HG02610 (cell line): ENCODE results near the gene PANK1.
"Not testable (repeated sequence)": the region's sequence is repeated elsewhere in the genome, so short reads cannot be mapped to it uniquely, and the experiment has no call there.

ENCODE experiments used
- ATAC-seq: cut with Tn5 transposase; IDR thresholded peaks from one replicate; pipeline ENCODE4 v1.9.1; 2021; ENCODE audit warnings: mild to moderate bottlenecking, moderate library complexity; ENCODE audit not compliant: unreplicated experiment

PANK1 gene

GRCh38 chr10:89622151-89622550 is 22.9 kb downstream of the PANK1 start:
- no peak for ATAC-seq

- ATAC-seq: no peak
Measured at GRCh38 chr10:89621438-89621837, 23.6 kb downstream of the PANK1 start.

DNA sequence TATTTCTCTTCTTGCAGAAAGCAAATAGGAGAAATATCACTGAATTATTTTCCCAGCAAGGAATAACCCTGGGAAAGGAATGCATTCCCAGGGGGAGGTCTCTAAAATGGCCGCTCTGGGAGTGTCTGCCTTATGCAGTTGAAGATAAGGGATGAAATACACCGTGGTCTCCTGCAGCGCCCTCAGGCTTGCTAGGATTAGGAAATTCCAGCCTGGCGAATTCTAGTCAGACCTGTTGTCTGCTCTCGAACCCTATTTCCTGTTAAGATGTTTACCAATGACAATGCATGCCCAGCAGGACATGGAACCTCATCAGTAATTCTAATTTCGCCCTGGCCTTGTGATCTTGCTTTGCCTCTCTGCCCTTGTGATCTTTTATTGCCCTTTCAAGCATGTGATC is 24.7 kb downstream of the PANK1 start:
- not testable (repeated sequence) for ATAC-seq

GRCh38 chr10:89615824-89616223 is 29.2 kb downstream of the PANK1 start:
- ATAC-seq: no peak

DNA sequence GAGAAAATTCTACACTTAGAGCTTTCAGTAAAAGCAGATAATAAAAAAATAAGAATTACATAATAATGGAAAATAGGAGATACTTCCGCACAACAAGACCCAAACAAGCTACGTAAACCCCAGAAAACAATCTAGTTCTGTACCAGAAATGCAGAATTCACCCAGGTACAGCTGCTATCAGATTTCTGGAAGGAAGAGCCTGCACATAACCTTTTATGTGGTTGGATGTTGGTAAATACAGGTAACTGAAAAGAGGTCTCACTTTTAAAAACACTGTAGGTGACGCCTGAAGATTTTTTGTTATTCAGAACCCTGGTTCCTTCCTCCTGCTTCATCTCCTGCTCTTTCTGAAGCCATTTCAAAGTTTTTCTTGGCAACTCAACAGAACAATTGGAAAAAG is 29.9 kb downstream of the PANK1 start:
- no peak for ATAC-seq

DNA sequence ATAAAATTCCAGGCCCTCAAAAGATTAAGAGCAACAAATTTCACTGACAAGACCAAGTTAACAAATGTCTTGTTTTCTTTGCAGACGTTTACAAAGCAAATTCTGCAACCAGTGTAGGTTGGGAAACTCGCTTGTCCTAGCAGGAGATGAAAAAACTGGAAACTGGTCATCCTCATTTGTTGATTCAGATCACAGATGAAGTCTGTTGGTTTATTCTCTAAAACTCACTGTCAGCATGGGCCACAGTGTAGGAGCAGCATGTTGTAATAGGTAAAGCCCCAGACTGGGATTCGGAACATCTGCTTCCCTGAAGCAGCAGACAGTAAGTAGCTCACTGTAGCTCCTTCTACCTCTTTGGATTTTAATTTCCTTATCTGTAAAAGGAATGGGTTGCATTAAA is 31.5 kb downstream of the PANK1 start:
- no peak for ATAC-seq

GRCh38 chr10:89611282-89611681 is 33.8 kb downstream of the PANK1 start:
- ATAC-seq: no peak

DNA sequence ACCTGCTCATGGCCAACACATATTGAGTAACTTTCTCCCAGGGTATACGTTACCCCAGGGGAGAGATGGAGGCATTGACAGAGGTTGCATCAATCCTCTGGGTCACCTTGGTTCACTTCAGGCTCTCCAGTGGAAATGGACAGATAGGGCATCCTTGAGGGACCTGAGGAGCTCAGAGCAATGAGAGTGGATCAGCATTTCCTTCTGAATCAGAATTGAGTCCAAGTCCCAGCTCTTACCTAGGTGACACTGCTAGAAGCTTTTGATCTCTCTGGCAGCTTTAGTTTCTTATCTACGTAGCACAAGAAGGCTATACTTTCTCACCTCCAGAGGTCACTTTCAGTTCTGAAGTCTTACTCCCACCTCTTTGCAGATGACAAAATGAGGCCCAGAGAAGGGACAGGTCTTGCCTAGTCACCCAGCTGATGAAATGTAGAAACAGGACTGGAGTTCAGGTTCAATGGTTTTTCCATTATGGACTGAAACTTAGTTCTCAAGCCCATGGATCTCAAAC is 35.2 kb downstream of the PANK1 start:
- peak; percentile 91 for ATAC-seq

- ATAC-seq: no peak
Measured at GRCh38 chr10:89604200-89604599, 40.8 kb downstream of the PANK1 start.

- ATAC-seq: no peak
Measured at GRCh38 chr10:89602919-89603318, 42.1 kb downstream of the PANK1 start.

GRCh38 chr10:89601728-89602361 is 43.2 kb downstream of the PANK1 start:
- ATAC-seq: no peak

DNA sequence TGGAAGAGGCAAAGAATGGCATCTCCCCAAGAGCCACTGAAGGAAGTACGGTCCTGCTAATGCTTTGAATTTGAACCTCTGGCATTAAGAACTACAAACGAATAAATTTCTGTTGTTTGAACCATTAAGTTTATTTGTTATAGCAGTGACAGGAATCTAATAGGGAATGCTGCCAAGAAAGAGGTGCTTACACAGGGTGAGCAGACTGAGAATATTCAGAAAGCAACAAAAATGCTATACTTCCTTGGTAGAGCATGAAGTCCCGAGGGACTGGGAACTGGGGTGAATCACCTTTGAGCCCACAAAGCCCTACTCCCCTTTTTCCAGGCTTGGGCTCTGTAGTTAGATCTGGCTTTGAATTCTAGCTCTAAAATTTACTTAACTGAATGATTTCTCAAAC is 45.0 kb downstream of the PANK1 start:
- ATAC-seq: no peak

DNA sequence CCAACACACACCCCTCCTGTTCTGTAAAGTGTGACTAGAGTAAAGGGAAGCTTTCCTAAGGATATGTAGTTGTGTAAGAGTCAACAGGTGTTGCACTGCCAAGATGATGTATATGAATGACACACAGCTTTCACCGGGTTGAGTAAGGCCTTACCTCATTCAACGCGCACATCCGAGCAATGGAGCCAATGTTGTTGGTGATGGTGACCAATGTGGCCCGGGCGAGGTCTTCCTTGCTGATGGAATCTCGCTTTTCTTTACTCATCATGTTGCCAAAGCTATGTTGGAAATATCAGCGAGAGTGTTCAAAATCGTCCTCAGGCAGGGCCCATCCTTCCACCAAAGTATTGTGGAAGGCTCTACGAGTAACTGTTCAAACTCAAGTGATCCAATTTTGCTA is 52.0 kb downstream of the PANK1 start:
- ATAC-seq: no peak

GRCh38 chr10:89592539-89592938 is 52.5 kb downstream of the PANK1 start:
- no peak for ATAC-seq

DNA sequence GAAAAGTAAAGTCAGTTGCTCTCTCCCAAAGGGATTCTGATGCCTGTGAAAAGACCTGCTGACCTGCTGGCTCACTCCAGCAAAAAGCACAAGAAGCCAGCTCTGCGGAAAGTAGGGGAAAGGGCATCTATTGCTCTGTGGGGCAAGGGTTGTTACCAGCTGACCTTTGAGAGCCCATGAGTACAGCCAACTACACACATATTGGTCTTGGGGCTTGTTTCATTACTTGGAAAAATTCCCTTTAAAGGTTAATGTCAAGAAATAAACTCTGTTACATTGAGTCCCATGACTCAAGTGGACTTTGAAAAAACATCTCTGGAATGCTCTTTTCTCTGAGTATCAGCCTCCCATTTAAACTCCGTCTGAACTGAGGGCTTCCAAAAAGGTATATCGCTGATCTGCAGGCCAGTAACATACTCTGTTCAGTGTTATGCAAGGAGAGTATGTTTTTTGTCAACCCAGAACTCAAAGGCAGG is 53.2 kb downstream of the PANK1 start:
- ATAC-seq: no peak

DNA sequence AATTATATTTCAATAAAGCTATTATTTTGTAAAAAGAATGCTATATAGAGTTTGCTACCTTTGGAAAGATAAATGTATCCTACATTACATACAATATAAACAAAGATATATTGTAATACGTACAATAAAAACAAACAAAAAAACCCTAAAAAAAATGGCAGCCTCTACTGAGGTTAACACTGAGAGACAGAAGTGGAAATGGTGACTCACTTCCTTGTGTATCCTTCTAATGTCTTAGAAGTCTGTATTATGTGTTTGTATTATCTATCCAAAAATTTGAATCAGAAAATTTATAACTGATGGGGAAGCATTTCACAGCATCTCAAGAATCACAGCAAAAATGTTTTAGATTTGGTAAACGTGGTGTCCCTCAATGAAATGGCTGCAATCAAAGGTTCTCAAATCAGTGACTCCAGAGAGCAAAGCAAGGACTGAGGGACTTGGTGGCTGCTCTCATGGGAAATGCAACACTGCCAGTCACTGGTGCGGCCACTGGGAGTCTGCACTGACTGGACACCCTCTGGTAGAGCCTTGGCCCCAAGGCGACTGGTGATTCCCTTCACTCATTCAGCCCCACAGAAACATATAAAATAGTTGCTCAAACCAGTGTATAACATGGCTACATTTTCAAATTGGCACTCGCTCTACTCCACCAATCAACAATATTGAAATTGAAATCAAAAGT is 53.8 kb downstream of the PANK1 start:
- ATAC-seq: no peak

DNA sequence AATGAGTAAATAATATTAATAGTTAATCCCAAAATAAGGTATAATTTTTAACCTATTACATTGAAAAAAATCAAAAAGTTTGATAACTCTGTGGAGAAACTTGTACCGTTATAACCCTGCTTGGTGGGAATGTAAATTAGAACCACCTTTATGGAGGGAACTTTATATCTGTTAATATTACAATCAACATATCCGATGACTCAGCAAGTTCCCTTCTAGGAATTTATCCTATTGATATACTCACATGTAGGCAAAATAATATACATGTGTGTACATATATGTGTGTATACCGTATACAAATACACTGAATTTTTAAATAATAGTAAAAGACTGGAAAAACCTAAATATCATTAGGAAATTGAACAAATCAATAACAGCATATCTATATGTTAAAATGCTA is 54.7 kb downstream of the PANK1 start:
- ATAC-seq: no peak

DNA sequence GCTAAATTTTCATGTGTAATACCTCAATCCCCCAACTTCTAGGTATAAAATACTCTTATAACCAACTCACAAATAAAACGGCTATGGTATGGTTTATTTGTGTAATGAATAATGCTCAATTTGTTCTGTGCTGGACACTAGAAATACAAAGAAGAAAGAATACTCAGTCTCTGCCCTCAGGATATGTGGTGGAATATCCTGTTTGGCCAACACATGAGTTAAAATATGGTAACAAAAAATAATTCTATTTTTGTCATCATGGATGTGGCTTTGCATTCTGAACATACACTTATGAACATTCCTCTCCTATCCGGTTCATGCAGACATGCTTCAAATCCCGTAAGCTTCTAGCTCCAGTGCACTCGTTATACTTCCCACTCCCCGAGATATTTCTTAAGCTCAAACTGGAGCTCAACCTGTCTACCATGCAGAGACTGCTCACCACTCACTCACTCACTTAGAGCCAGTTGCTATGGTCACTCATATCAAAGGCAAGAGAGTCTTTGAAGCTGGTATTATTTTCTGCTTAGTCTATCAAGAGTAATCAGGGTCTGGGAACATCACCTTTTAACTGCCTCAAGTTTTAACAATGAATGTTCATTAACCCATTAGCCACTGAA is 55.8 kb downstream of the PANK1 start:
- ATAC-seq: no peak

GRCh38 chr10:89588671-89589070 is 56.4 kb downstream of the PANK1 start:
- no peak for ATAC-seq

DNA sequence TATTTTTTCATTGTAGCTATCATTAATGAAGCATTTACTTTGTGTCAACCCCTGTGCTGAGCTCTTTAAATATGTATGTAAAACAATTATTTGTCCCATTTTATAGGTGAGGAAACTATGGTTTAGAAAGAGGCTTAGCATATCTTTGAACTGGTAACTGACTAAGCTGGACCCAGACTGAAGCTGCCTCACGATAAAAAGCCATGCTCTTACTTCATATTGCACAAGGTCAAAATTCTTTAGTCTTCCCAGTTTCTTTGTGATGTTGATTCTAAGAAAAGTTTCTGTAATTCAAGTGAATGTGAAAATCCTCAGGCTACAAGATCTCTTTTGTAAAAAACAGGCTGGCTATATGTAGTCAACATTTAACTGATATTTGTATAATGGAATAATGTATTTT is 63.0 kb downstream of the PANK1 start:
- ATAC-seq: no peak

DNA sequence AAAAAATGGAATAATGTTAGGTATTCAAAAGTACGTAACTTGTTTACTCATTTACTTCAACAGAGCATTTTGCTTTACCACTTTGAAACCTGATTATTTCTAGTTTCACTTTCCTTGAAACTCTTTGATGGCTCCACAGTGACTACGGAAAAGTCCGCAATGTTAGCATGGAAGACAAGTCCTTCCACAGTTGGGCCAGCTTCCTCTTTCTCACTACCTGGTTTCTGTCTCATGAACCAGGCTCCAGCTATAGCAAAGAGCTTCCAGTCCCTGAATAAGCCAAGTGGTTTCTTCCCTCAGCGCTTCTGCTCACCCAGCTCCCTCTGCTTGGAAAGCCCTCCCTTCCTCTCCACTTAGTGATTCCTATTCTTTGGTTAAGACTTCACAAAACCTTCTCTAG is 64.8 kb downstream of the PANK1 start:
- no peak for ATAC-seq

- no peak for ATAC-seq
Measured at GRCh38 chr10:89576696-89577095, 68.3 kb downstream of the PANK1 start.
